GM12892 (cell line): ENCODE results near the gene PNN.

Source experiments
- POLR2A ChIP-seq: IDR thresholded peaks from 2 replicates; pipeline ENCODE4 v1.6.1; 2011; ENCODE audit warnings: low read depth, low read length, control low read depth
- POLR2AphosphoS5 ChIP-seq: IDR thresholded peaks from 2 replicates; pipeline ENCODE4 v1.6.1; 2011; ENCODE audit warnings: low read depth, low read length, control low read depth
- TAF1 ChIP-seq: IDR thresholded peaks from 2 replicates; pipeline ENCODE4 v1.6.1; 2011; ENCODE audit warnings: low read depth, mild to moderate bottlenecking, control low read depth, low read length, borderline replicate concordance

DNA sequence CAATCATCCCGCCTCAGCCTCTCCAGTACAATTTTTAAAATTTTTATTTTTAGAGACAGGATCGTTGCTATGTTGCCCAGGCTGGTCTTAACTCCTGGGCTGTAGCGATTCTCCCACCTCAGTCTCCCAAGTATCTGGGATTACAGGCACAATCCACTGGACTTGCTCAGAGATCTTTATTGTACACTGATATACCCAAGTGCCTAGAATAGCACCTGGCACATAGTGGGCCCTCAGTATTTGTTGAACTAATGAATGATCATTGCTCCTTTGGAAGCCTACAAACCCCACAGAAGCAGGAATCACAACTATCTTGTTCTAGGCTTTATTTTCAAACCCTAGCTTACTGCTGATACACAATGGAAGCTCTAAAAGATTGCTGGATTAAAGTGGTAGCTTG lies 1.9 kb upstream of the PNN start:
- no peak for TF ChIP-seq TAF1
- TF ChIP-seq POLR2AphosphoS5 = no peak
- no peak for TF ChIP-seq POLR2A
